ENCODE data around the gene TKT.
A peak's percentile ranks its signal among the peaks of the same experiment; 100 is the strongest.

Gene TKT

GRCh38 chr3:53196575-53197407, 59.0 kb downstream of the TKT start:
- H3K4me3 ChIP-seq (ENCODE audit: low read depth, low read length): no peak overlapping the region
- DNase-seq (ENCODE audit: low read depth): peak; percentile 83
- TF ChIP-seq CTCF (conservative IDR thresholded peaks at IDR 0.05; ENCODE audit: low read depth, low read length): peak; percentile 18

- peak; percentile 47 for DNase-seq (ENCODE audit: low read depth)
- TF ChIP-seq CTCF (conservative IDR thresholded peaks at IDR 0.05; ENCODE audit: low read depth, low read length): peak; percentile 98
- no peak overlapping the region for H3K4me3 ChIP-seq (ENCODE audit: low read depth, low read length)
Observed at GRCh38 chr3:53195602-53196574, 59.9 kb downstream of the TKT start.

DNA sequence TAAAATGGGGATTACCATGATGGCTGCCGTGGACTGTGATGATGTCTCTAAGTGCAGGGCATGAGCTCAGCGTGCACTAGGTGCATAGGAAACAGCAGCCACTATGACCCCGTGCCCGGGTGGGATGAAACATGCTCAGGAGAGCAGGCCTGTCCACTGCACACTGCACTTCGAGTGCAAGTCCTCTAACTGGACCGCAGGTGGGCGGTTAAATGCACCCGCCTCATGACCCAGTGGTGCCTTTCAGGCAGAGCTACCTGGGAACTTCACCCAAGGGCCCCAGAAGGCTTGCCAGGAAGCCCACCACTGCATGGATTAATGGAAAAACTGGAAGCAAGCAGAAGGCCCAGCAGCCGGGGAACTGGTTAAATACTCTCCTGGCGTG, 60.8 kb downstream of the TKT start:
- no peak for DNase-seq (ENCODE audit: low read depth)
- no peak overlapping the region for H3K4me3 ChIP-seq (ENCODE audit: low read depth, low read length)
- no peak for TF ChIP-seq CTCF (conservative IDR thresholded peaks at IDR 0.05; ENCODE audit: low read depth, low read length)

DNA sequence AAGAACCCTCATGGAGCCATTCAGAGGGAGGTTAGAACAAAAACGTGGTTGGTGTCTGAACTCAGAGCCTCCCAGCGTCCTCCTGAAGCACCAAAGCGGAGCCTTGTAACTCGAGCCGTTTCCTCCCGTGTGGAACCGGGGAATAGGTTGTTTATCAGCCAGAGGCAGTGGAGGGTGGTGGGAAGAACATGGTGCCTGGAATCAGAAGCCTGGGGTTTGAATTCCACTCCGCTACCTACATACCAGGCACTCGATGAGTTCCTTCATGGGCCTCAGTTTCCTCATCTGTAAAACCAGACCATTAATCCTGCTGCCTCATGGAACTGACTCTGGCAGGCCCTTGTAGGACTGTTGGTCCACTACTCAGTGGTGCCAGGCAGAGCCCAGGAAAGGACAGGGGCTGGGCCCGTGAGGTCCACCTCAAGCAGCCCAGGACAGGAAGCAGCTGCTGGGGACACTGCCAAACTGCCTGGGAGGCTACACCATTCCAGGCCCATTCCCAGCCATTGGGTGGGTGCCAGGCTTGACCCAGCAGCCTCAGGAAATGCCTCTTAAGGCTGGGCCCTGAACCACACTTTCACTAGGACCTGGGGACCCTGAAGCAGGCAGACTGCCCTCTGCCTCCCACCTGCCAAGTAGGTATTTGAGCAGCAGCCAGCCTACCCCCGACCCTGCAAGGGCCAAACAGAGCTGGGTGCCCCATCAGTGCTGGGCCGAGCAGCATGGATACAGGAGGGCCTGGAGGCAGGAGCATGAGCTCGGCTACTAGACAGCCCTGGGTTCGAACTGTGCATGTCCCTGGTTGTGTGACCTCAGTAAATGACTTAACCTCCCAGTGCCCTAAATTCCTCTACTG, 61.4 kb downstream of the TKT start:
- TF ChIP-seq CTCF (conservative IDR thresholded peaks at IDR 0.05; ENCODE audit: low read depth, low read length): no peak
- peak; percentile 72 for DNase-seq (ENCODE audit: low read depth)
- no peak overlapping the region for H3K4me3 ChIP-seq (ENCODE audit: low read depth, low read length)

- no peak overlapping the region for H3K4me3 ChIP-seq (ENCODE audit: low read depth, low read length)
- TF ChIP-seq CTCF (conservative IDR thresholded peaks at IDR 0.05; ENCODE audit: low read depth, low read length): no peak
- DNase-seq (ENCODE audit: low read depth): peak; percentile 30
Observed at GRCh38 chr3:53193466-53194209, 62.2 kb downstream of the TKT start.

- no peak overlapping the region for H3K4me3 ChIP-seq (ENCODE audit: low read depth, low read length)
- no peak for DNase-seq (ENCODE audit: low read depth)
- no peak for TF ChIP-seq CTCF (conservative IDR thresholded peaks at IDR 0.05; ENCODE audit: low read depth, low read length)
Observed at GRCh38 chr3:53192608-53193007, 63.2 kb downstream of the TKT start.

All from choroid plexus epithelial cell (primary cell).